HepG2 (cell line): ENCODE data around the gene SGK1. TPM values are rescaled to one million over a fixed set of nuclear protein-coding genes. Genes with fewer than 3 reads are reported as not detected.

Experiments used
- GATAD1 ChIP-seq: IDR thresholded peaks from 2 replicates; pipeline ENCODE4 v1.6.1; 2016; ENCODE audit warnings: missing genetic modification reagents, missing compliant biosample characterization
- IRF2 ChIP-seq: IDR thresholded peaks from 2 replicates; pipeline ENCODE4 v1.6.1; 2018; ENCODE audit warnings: missing genetic modification reagents, missing compliant biosample characterization
- JUNB ChIP-seq: sonication (generic); formaldehyde crosslinking; IDR thresholded peaks from 2 replicates; pipeline ENCODE4 v1.8.0; 2022; ENCODE audit warnings: missing genetic modification reagents, mild to moderate bottlenecking, borderline replicate concordance
- KMT2B ChIP-seq: IDR thresholded peaks from 2 replicates; pipeline ENCODE4 v1.6.1; 2016; ENCODE audit warnings: missing genetic modification reagents, missing compliant biosample characterization
- RFX3 ChIP-seq: IDR thresholded peaks from 2 replicates; pipeline ENCODE4 v1.6.1; 2016; ENCODE audit warnings: missing biosample characterization, missing genetic modification reagents
- TAF1 ChIP-seq: sonication (generic); formaldehyde crosslinking; IDR thresholded peaks from 2 replicates; pipeline ENCODE4 v1.4.0; 2020; ENCODE audit warnings: missing genetic modification reagents
- ZBTB3 ChIP-seq: sonication (generic); formaldehyde crosslinking; IDR thresholded peaks from 2 replicates; pipeline ENCODE4 v1.4.0; 2020; ENCODE audit warnings: low read depth, mild to moderate bottlenecking, moderate library complexity, missing genetic modification reagents, borderline replicate concordance
- ZBTB40 ChIP-seq, 2 experiments: fragments of 450-650 bp in 1 of 2; sonication (generic) in 1 of 2; formaldehyde crosslinking in 1 of 2; IDR thresholded peaks; 2 replicates each; pipeline versions ENCODE4 v1.6.1 to v1.8.0; 2016 to 2022; ENCODE audit warnings: antibody characterized with exemption in 1 of 2, mild to moderate bottlenecking in 1 of 2, missing genetic modification reagents in 1 of 2
- ZNF556 ChIP-seq: sonication (generic); formaldehyde crosslinking; IDR thresholded peaks from 2 replicates; pipeline ENCODE4 v1.4.0; 2020; ENCODE audit warnings: mild to moderate bottlenecking, missing genetic modification reagents, borderline replicate concordance
- ZNF607 ChIP-seq: sonication (generic); formaldehyde crosslinking; IDR thresholded peaks from 2 replicates; pipeline ENCODE4 v1.5.1; 2020; ENCODE audit warnings: missing genetic modification reagents, mild to moderate bottlenecking, borderline replicate concordance
- ZNF616 ChIP-seq: sonication (generic); formaldehyde crosslinking; IDR thresholded peaks from 2 replicates; pipeline ENCODE4 v1.5.0; 2020; ENCODE audit warnings: low read depth, mild to moderate bottlenecking, missing genetic modification reagents
- ZSCAN30 ChIP-seq: sonication (generic); formaldehyde crosslinking; IDR thresholded peaks from 2 replicates; pipeline ENCODE4 v1.5.0; 2020; ENCODE audit warnings: mild to moderate bottlenecking, missing genetic modification reagents
- ZSCAN9 ChIP-seq: IDR thresholded peaks from 2 replicates; pipeline ENCODE4 v1.6.1; 2016; ENCODE audit warnings: borderline replicate concordance
- polyA plus RNA-seq, 8 experiments: library from polyadenylated mRNA; depleted of rRNA in 3 of 8; stranded (reverse) in 7 of 8; unstranded in 1 of 8; fragments of >200 nt; fragmentation: Illumina TruSeq in 4 of 8; extraction: Trizol in 4 of 8; gene quantifications; 2 replicates each; pipeline versions ENCODE4 v1.2.1 to v1.2.3, GENCODE V29; 2011 to 2016; ENCODE audit warnings: low read depth in 4 of 8, missing spikeins in 1 of 8, mixed read lengths in 1 of 8; ENCODE audit not compliant: insufficient read depth in 1 of 8
- total RNA-seq, 5 experiments: library from RNA; depleted of rRNA; stranded (reverse); fragments of >200 nt; fragmentation: Illumina TruSeq; extraction: Trizol; gene quantifications; 2 replicates each; pipeline ENCODE4 v1.2.3, GENCODE V29; 2016; ENCODE audit warnings: low read depth in 1 of 5
- TF ChIP-seq, protein P1 (sequence below): sonication (generic); formaldehyde crosslinking; IDR thresholded peaks from 2 replicates; pipeline ENCODE4 v1.8.0; 2022; ENCODE audit warnings: mild to moderate bottlenecking, missing genetic modification reagents, borderline replicate concordance
- TF ChIP-seq, protein P2 (sequence below): sonication (generic); formaldehyde crosslinking; IDR thresholded peaks from 2 replicates; pipeline ENCODE4 v1.8.0; 2022; ENCODE audit warnings: mild to moderate bottlenecking, missing genetic modification reagents, moderate library complexity
- TF ChIP-seq, protein P3 (sequence below): IDR thresholded peaks from 2 replicates; pipeline ENCODE4 v1.6.1; 2012; ENCODE audit warnings: low read depth, low read length, improper control_type of control experiment

SGK1 gene
- total and polyA plus RNA-seq, 2 of the 13 experiments (the other 11 are each of a cell fraction or from before 2014, with no cell fraction given) = 56.1 to 56.2 TPM

DNA sequence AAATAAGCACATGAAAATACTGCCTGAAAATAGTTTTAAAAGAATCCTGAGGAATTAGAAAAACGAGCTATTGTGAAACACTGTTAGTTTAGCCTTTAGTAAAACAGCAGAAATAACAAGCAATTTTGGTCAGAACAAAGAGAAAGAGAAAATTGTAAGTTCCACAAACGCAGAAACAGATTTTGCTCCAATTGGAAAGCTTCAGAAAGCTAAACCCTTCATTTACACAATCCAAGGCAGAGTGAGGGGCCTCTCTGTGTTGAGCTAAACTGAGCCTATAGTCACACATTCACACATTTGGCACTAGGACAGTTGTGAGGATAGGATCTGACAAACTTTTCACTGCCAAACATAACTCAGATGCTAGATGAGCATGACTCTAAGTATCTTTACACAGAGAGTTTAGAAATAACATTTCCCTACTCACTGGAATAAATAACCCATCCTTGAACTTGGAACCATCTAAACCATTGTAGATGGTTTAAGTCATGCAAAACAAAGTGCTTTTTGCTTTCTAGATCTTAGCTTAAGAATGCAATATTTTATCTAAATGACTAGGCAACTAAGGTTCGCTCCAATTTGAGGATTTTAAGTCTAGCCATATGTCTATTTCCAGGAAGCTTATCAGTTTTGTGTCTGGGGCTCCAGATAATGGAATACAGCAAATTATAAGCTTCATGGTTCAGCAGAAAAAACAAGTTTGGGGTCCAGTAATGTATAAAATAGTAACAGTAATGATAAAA lies 122.6 kb downstream of the SGK1 start (continued):
- TF ChIP-seq, protein P1, sequence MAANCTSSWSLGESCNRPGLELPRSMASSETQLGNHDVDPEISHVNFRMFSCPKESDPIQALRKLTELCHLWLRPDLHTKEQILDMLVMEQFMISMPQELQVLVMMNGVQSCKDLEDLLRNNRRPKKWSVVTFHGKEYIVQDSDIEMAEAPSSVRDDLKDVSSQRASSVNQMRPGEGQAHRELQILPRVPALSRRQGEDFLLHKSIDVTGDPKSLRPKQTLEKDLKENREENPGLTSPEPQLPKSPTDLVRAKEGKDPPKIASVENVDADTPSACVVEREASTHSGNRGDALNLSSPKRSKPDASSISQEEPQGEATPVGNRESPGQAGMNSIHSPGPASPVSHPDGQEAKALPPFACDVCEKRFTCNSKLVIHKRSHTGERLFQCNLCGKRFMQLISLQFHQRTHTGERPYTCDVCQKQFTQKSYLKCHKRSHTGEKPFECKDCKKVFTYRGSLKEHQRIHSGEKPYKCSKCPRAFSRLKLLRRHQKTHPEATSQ = no peak
- TF ChIP-seq ZBTB40 (IDR thresholded peaks at IDR 0.05) = no peak
- no peak for TF ChIP-seq ZBTB40 (CRISPR knock-in tag; IDR thresholded peaks at IDR 0.05)
- TF ChIP-seq ZNF607 = no peak
- TF ChIP-seq ZBTB3 (CRISPR knock-in tag) = no peak
- no peak for TF ChIP-seq KMT2B
- TF ChIP-seq ZNF556 (CRISPR knock-in tag) = no peak
- TF ChIP-seq ZSCAN9 (CRISPR knock-in tag) = peak; percentile 93
- no peak for TF ChIP-seq RFX3 (CRISPR knock-in tag)
- no peak for TF ChIP-seq ZSCAN30
- peak; percentile 68; the same call in 1 of the 2 replicates for TF ChIP-seq IRF2
- 0 out of 2 replicates have a peak, but pooled peaks have one; percentile 33 for TF ChIP-seq GATAD1
- TF ChIP-seq, protein P2, sequence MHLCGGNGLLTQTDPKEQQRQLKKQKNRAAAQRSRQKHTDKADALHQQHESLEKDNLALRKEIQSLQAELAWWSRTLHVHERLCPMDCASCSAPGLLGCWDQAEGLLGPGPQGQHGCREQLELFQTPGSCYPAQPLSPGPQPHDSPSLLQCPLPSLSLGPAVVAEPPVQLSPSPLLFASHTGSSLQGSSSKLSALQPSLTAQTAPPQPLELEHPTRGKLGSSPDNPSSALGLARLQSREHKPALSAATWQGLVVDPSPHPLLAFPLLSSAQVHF (CRISPR knock-in tag) = no peak
- TF ChIP-seq JUNB (CRISPR knock-in tag) = no peak
- TF ChIP-seq TAF1 = no peak
- TF ChIP-seq, protein P3, sequence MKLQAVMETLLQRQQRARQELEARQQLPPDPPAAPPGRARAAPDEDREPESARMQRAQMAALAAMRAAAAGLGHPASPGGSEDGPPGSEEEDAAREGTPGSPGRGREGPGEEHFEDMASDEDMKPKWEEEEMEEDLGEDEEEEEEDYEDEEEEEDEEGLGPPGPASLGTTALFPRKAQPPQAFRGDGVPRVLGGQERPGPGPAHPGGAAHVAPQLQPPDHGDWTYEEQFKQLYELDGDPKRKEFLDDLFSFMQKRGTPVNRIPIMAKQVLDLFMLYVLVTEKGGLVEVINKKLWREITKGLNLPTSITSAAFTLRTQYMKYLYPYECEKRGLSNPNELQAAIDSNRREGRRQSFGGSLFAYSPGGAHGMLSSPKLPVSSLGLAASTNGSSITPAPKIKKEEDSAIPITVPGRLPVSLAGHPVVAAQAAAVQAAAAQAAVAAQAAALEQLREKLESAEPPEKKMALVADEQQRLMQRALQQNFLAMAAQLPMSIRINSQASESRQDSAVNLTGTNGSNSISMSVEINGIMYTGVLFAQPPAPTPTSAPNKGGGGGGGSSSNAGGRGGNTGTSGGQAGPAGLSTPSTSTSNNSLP = no peak
- TF ChIP-seq ZNF616 (CRISPR knock-in tag) = no peak
